CD4-positive, CD25-positive, alpha-beta regulatory T cell (primary cell): ENCODE measurements around the gene FCSK. TPM values are rescaled to one million over a fixed set of nuclear protein-coding genes. Genes with fewer than 3 reads are reported as not detected.
"Not testable (repeated sequence)": the region's sequence is repeated elsewhere in the genome, so short reads cannot be mapped to it uniquely, and the experiment has no call there.

Experiments used
- ATAC-seq, 2 donors: fragments of 150-1000 bp; cut with Tn5 transposase; one replicate each; pipeline ENCODE4 v1.10.0; 2021; ENCODE audit warnings: low read depth in 2 of 2, moderate number of reproducible peaks in 2 of 2, moderate library complexity in 1 of 2
- DNase-seq, 3 donors: peaks; one replicate each; pipeline versions ENCODE4 v3.0.0 to v3.0.0-alpha.2; 2012 to 2022; ENCODE audit warnings: mixed read lengths in 1 of 3
- H3K27ac ChIP-seq: one replicate; pipeline ENCODE4 v1.7.0; 2013; ENCODE audit warnings: mild to moderate bottlenecking, low read length; ENCODE audit not compliant: insufficient read depth, poor library complexity, severe bottlenecking
- H3K27me3 ChIP-seq: one replicate; pipeline ENCODE4 v1.7.0; 2013; ENCODE audit warnings: low read length; ENCODE audit not compliant: control insufficient read depth, insufficient read depth
- H3K36me3 ChIP-seq: one replicate; pipeline ENCODE4 v1.7.0; 2013; ENCODE audit warnings: mild to moderate bottlenecking, low read length, moderate library complexity; ENCODE audit not compliant: control insufficient read depth, insufficient read depth
- H3K4me1 ChIP-seq: 2 replicates; pipeline ENCODE4 v1.7.0; 2013; ENCODE audit warnings: mild to moderate bottlenecking, low read length; ENCODE audit not compliant: insufficient read depth, control insufficient read depth, poor library complexity, severe bottlenecking
- H3K4me3 ChIP-seq: one replicate; pipeline ENCODE4 v1.7.0; 2013; ENCODE audit warnings: low read depth, mild to moderate bottlenecking, low read length, moderate library complexity
- H3K9me3 ChIP-seq, 2 experiments: 1 replicate in 1 of 2; 2 replicates in 1 of 2; pipeline ENCODE4 v1.7.0; 2013; ENCODE audit warnings: low read length in 2 of 2, mild to moderate bottlenecking in 1 of 2, moderate library complexity in 1 of 2; ENCODE audit not compliant: control insufficient read depth in 2 of 2
- H3K27ac Mint-ChIP-seq, 3 donors: one replicate each; pipeline ENCODE4 v1.8.0; 2020 to 2022; ENCODE audit warnings: mild to moderate bottlenecking in 3 of 3, mixed read lengths in 3 of 3, moderate library complexity in 2 of 3
- H3K27me3 Mint-ChIP-seq: one replicate; pipeline ENCODE4 v1.8.0; 2022; ENCODE audit warnings: mild to moderate bottlenecking, mixed read lengths
- H3K36me3 Mint-ChIP-seq: one replicate; pipeline ENCODE4 v1.8.0; 2020; ENCODE audit warnings: mixed read lengths
- H3K4me1 Mint-ChIP-seq, 4 donors: one replicate each; pipeline ENCODE4 v1.8.0; 2020 to 2022; ENCODE audit warnings: mixed read lengths in 4 of 4, mild to moderate bottlenecking in 1 of 4
- H3K4me3 Mint-ChIP-seq, 4 donors: one replicate each; pipeline ENCODE4 v1.8.0; 2020 to 2022; ENCODE audit warnings: mild to moderate bottlenecking in 4 of 4, mixed read lengths in 4 of 4, moderate library complexity in 3 of 4
- H3K9me3 Mint-ChIP-seq, 7 donors: one replicate each; pipeline ENCODE4 v1.8.0; 2020 to 2022; ENCODE audit warnings: mixed read lengths in 7 of 7, mild to moderate bottlenecking in 3 of 7, moderate library complexity in 2 of 7
- polyA plus RNA-seq, 4 donors: library from polyadenylated mRNA; unstranded; fragments of 300-500 nt; fragmentation: Illumina TruSeq; gene quantifications; one replicate each; pipeline ENCODE4 v1.2.3, GENCODE V29; 2021
- total RNA-seq: library from RNA; stranded (reverse); gene quantifications from one replicate; pipeline ENCODE4 v1.2.3, GENCODE V29; 2022

Gene FCSK
- total and polyA plus RNA-seq, 5 donors from 2014 or later = 5.7 to 28.5 (median 9.2) TPM

GRCh38 chr16:70512456-70512855 is 58.1 kb downstream of the FCSK start:
- ATAC-seq (no peak), DNase-seq (no peak)
- no peaks in the 10 kb centered on the region for H3K27me3 Mint-ChIP-seq
- Histone ChIP-seq H3K4me1 (peaks cover 8% of the 10 kb centered on the region), H3K36me3 (peaks cover 68% of the 10 kb centered on the region), H3K27me3 (no peaks in the 10 kb centered on the region), H3K9me3 (no peaks in the 10 kb centered on the region), H3K27ac (no peak overlapping the region), H3K4me3 (no peak overlapping the region)
- H3K9me3 Mint-ChIP-seq = no peaks in the 10 kb centered on the region
- H3K4me1 Mint-ChIP-seq = peaks cover 0 to 11% (median 8%) of the 10 kb centered on the region in 4 donors
- H3K4me3 Mint-ChIP-seq = no peak overlapping the region
- peaks cover 43% of the 10 kb centered on the region for H3K36me3 Mint-ChIP-seq
- no peak overlapping the region for H3K27ac Mint-ChIP-seq

DNA sequence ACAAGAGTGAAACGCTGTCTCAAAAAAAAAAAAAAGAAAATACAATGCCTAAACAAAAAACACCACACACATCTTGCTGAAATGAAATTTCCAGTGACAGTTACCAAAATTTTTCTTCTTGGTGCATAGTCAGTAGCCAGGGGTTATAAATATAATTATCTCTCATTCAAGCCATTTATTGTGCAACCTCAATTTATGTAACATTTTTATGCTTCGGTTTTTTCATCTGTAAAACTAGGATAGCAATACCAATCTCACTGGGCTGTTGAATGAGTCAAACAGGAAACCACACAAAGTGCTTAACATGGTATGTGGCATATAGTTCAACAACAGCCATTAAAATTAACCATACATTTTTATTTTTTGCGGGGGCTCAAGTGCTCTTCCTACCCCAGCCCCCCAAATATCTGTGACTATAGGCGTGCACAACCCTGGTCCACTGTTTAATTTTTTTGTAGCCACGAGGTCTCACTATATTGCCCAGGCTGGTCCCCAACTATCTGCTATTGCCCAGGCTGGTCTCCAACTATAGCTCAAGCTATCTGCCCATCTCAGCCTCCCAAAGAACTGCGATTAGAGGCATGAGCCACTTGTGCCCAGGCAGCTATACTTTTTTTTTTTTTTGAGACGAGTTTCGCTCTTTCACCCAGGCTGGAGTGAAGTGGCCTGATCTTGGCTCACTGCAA is 66.4 kb downstream of the FCSK start:
- H3K27me3 Mint-ChIP-seq = peaks cover 5% of the 10 kb centered on the region
- H3K4me1 Mint-ChIP-seq = peaks cover 18 to 54% (median 34%) of the 10 kb centered on the region in 4 donors
- H3K27ac ChIP-seq = peak overlapping the region; percentile 72

DNA sequence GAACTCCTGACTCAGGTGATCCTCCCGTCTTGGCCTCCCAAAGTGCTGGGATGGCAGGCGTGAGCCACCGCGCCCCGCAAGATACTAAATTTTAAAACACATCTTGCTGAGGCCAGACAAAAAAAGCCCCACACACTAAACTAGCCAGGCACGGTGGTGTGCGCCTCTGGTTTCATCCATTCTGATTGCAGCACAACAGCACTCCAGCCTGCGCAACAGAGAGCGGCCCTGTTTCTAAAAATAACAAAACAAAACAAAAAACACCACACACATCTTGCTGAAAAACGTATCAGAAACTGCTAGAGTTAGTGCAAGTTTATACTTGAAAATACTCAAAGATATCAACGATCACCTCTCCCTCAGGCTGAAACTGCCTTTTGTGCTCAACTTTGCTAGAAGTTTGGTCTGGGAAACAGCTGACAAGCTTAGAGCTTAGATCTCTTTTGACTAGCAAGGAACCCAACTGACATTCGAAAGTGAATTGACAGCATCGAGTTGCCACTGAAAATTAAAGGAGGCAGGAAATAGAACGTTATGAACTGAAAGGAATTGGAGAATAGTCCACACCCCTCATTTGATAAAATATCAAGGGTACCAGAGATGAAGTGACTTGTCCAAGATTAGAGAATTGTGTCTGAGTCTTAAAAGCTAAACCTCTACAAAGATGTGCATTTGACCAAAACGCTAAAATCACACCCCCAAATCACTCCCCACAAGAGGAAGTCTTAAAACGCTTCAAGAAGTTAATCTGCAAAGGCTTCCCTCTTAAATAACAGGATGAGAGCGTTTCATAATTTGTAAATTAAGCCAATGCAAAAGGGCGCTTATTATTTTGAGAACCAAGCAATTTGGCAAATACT is 68.1 kb downstream of the FCSK start:
- H3K36me3 Mint-ChIP-seq = peaks cover 14% of the 10 kb centered on the region

More for the DNA sequence above, 66.4 kb downstream of the FCSK start:
- H3K36me3 Mint-ChIP-seq = peaks cover 18% of the 10 kb centered on the region
- peaks cover 43% of the 10 kb centered on the region for H3K4me1 ChIP-seq
- DNase-seq (peak; percentile 5 to 80 (median 59)), ATAC-seq (peak; percentile 61 to 63)
- peak overlapping the region; percentile 67 for H3K4me3 ChIP-seq
- H3K4me3 Mint-ChIP-seq = peak overlapping the region; percentile 79 to 100 (median 93)
- H3K9me3 ChIP-seq = no peaks in the 10 kb centered on the region
- H3K9me3 Mint-ChIP-seq = no peaks in the 10 kb centered on the region
- H3K27me3 ChIP-seq = no peaks in the 10 kb centered on the region
- peak overlapping the region; percentile 42 to 86 (median 74) for H3K27ac Mint-ChIP-seq
- peaks cover 24% of the 10 kb centered on the region for H3K36me3 ChIP-seq

DNA sequence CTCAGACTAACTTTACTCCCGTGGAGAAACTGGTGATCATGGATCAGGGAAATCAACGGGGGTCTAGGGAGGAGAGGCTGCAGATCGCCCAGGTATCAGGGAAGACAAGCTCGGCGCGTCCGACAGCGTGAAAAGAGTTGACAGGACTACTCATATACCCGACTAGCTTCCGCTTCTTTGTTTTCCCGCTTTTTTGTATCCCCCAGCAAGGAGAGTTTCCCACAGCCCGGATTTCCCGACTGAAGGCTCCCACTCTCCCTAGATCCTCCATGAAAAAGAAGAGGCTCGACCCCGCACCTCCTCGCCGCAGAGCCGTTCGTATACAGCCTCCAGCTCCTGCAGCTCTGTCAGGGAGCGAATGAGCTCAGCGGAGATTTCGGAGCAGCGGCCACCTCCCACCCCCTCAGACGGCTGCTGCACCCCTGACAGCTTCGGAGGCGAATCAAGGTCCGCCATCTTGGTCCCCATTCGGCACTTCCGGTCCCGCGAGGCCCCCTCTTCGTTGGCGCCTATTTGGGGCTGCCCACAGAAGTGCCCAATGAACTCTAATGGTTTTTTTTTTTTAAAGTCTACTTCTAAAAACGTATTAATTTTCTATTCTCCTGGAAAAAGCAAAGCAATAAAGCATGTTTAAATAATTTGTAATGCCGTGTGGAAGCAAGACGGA is 68.8 kb downstream of the FCSK start, which contains the start of gene COG4:
COG4 (minus strand) TSS at position 479 of the 667 bp plus-strand sequence; CDS start at position 468, 11 bp downstream.
- Histone ChIP-seq H3K4me1 (peaks cover 60% of the 10 kb centered on the region), H3K27me3 (no peaks in the 10 kb centered on the region), H3K27ac (peak within 1 kb of the TSS; percentile 94), H3K36me3 (peaks cover 21% of the 10 kb centered on the region), H3K4me3 (peak within 1 kb of the TSS; percentile 100), H3K9me3 (no peaks in the 10 kb centered on the region)
- DNase-seq = peak; percentile 90 to 93 (median 92)
- Mint-ChIP-seq H3K27ac (peak within 1 kb of the TSS; percentile 98 to 100 (median 98)), H3K36me3 (peaks cover 13% of the 10 kb centered on the region), H3K27me3 (peaks cover 5% of the 10 kb centered on the region), H3K4me3 (peak within 1 kb of the TSS; percentile 97 to 100 (median 98)), H3K4me1 (peaks cover 30 to 73% (median 51%) of the 10 kb centered on the region in 4 donors), H3K9me3 (no peaks in the 10 kb centered on the region)
- peak; percentile 76 for ATAC-seq

More for the DNA sequence above, 68.1 kb downstream of the FCSK start:
- Histone ChIP-seq H3K4me1 (peaks cover 60% of the 10 kb centered on the region), H3K9me3 (no peaks in the 10 kb centered on the region), H3K36me3 (peaks cover 21% of the 10 kb centered on the region), H3K27me3 (no peaks in the 10 kb centered on the region), H3K27ac (peak overlapping the region; percentile 94), H3K4me3 (peak overlapping the region; percentile 100)
- H3K4me3 Mint-ChIP-seq = peak overlapping the region; percentile 97 to 100 (median 98)
- peak overlapping the region; percentile 98 to 100 (median 98) for H3K27ac Mint-ChIP-seq
- ATAC-seq (no peak), DNase-seq (peak in 2 of 3 donors; percentile 22 to 69)
- H3K4me1 Mint-ChIP-seq = peaks cover 29 to 66% (median 48%) of the 10 kb centered on the region in 4 donors
- H3K27me3 Mint-ChIP-seq = peaks cover 5% of the 10 kb centered on the region
- no peaks in the 10 kb centered on the region for H3K9me3 Mint-ChIP-seq

GRCh38 chr16:70523743-70524398 is 69.5 kb downstream of the FCSK start, which contains the start of gene SF3B3:
Gene SF3B3, plus strand, starts transcription at chr16:70523816. Its CDS starts 2,841 bp downstream, at chr16:70526657.
- H3K9me3 Mint-ChIP-seq = no peaks in the 10 kb centered on the region
- Histone ChIP-seq H3K4me1 (peaks cover 65% of the 10 kb centered on the region), H3K36me3 (peaks cover 23% of the 10 kb centered on the region), H3K27me3 (no peaks in the 10 kb centered on the region), H3K9me3 (no peaks in the 10 kb centered on the region), H3K4me3 (peak within 1 kb of the TSS; percentile 100), H3K27ac (peak within 1 kb of the TSS; percentile 94)
- H3K27me3 Mint-ChIP-seq = peaks cover 5% of the 10 kb centered on the region
- ATAC-seq (peak; percentile 64 to 65), DNase-seq (peak in 2 of 3 donors; percentile 88 to 89)
- peaks cover 13% of the 10 kb centered on the region for H3K36me3 Mint-ChIP-seq
- peaks cover 30 to 79% (median 56%) of the 10 kb centered on the region in 4 donors for H3K4me1 Mint-ChIP-seq
- H3K4me3 Mint-ChIP-seq = peak within 1 kb of the TSS; percentile 97 to 100 (median 98)
- H3K27ac Mint-ChIP-seq = peak within 1 kb of the TSS; percentile 98 to 100 (median 98)

DNA sequence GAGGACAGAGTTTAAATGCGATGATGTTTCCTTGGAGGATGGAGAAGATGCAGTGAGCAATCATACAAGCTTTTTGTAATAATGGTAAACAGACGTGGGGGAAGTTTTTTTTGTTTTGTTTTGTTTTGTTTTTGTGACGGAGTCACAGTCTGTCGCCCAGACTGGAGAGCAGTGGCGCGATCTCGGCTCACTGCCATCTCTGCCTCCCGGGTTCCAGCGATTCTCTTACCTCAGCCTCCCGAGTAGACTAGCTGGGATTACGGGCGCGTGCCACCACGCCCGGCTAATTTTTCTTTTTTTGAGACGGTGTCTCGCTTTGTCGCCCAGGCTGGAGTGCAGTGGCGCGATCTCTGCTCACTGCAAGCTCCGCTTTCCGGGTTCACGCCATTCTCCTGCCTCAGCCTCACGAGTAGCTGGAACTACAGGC is 70.0 kb downstream of the FCSK start:
- peaks cover 34 to 83% (median 60%) of the 10 kb centered on the region in 4 donors for H3K4me1 Mint-ChIP-seq
- ATAC-seq = peak; percentile 4 to 8

More for the DNA sequence above, 70.0 kb downstream of the FCSK start:
- Mint-ChIP-seq H3K36me3 (peaks cover 17% of the 10 kb centered on the region), H3K4me3 (peak overlapping the region; percentile 97 to 100 (median 98)), H3K27ac (peak overlapping the region; percentile 98 to 100 (median 98))
- Histone ChIP-seq H3K27ac (peak overlapping the region; percentile 94), H3K36me3 (peaks cover 26% of the 10 kb centered on the region), H3K4me3 (peak overlapping the region; percentile 100), H3K4me1 (peaks cover 70% of the 10 kb centered on the region)
- not testable (repeated sequence) for H3K27me3 Mint-ChIP-seq, H3K27me3 ChIP-seq, H3K9me3 ChIP-seq, H3K9me3 Mint-ChIP-seq
- peak in 2 of 3 donors; percentile 11 to 64 for DNase-seq
